ENCODE data around the gene DOCK9.

GRCh38 chr13:98886587-98887230, 91.2 kb downstream of the DOCK9 start:
- TF ChIP-seq CTCF (IDR thresholded peaks at IDR 0.05) (no peak), EZH2 (IDR thresholded peaks at IDR 0.05; ENCODE audit: borderline replicate concordance, insufficient read depth, low read depth, low read length, poor library complexity, severe bottlenecking) (no peak)
